ENCODE data around the gene SLC38A10. TPM values are rescaled to one million over a fixed set of nuclear protein-coding genes. Genes with fewer than 3 reads are reported as not detected.

Gene SLC38A10
- polyA plus RNA-seq, 4 donors: 48.4 to 107 (median 79.2) TPM

- WGBS, 3 donors: 17 to 32% (median 26%) methylated on average over 16 of the region's 16 CpGs
- peaks cover 0 to 9% (median 0%) of the 10 kb centered on the region in 3 donors for H3K4me1 ChIP-seq (ENCODE audit: control insufficient read depth in 3 of 3, insufficient read depth in 2 of 3, low read depth in 1 of 3, low read length in 2 of 3)
- no peak overlapping the region for H3K27ac ChIP-seq (ENCODE audit: low read depth in 1 of 3, low read length in 2 of 3)
- H3K36me3 ChIP-seq (ENCODE audit: control insufficient read depth in 3 of 3, insufficient read depth in 2 of 3, low read depth in 1 of 3, low read length in 3 of 3): peaks cover 2 to 56% (median 5%) of the 10 kb centered on the region in 3 donors
- no peak for FAIRE-seq
- peak; percentile 79 to 82 for DNase-seq
- H3K9me3 ChIP-seq (ENCODE audit: control insufficient read depth in 2 of 2, insufficient read depth in 1 of 2, low read depth in 1 of 2, low read length in 1 of 2): no peaks in the 10 kb centered on the region
- H3K4me3 ChIP-seq (ENCODE audit: low read depth in 1 of 3, low read length in 3 of 3): no peak overlapping the region
- no peaks in the 10 kb centered on the region for H3K27me3 ChIP-seq (ENCODE audit: control insufficient read depth in 3 of 3, insufficient read depth in 3 of 3, low read length in 3 of 3)
Measured at GRCh38 chr17:81291662-81292061, 3.4 kb downstream of the SLC38A10 start.

GRCh38 chr17:81290230-81290629 is 4.9 kb downstream of the SLC38A10 start:
- H3K27ac ChIP-seq (ENCODE audit: low read depth in 1 of 3, low read length in 2 of 3): no peak overlapping the region
- DNase-seq (no peak), FAIRE-seq (no peak)
- 94 to 97% (median 95%) methylated on average over 5 of the region's 5 CpGs for WGBS, 3 donors
- H3K4me3 ChIP-seq (ENCODE audit: low read depth in 1 of 3, low read length in 3 of 3): no peak overlapping the region
- no peaks in the 10 kb centered on the region for H3K27me3 ChIP-seq (ENCODE audit: control insufficient read depth in 3 of 3, insufficient read depth in 3 of 3, low read length in 3 of 3)
- peaks cover 2 to 71% (median 5%) of the 10 kb centered on the region in 3 donors for H3K36me3 ChIP-seq (ENCODE audit: control insufficient read depth in 3 of 3, insufficient read depth in 2 of 3, low read depth in 1 of 3, low read length in 3 of 3)
- no peaks in the 10 kb centered on the region for H3K9me3 ChIP-seq (ENCODE audit: control insufficient read depth in 2 of 2, insufficient read depth in 1 of 2, low read depth in 1 of 2, low read length in 1 of 2)
- peaks cover 0 to 5% (median 4%) of the 10 kb centered on the region in 3 donors for H3K4me1 ChIP-seq (ENCODE audit: control insufficient read depth in 3 of 3, insufficient read depth in 2 of 3, low read depth in 1 of 3, low read length in 2 of 3)

GRCh38 chr17:81289627-81290026 is 5.5 kb downstream of the SLC38A10 start:
- H3K36me3 ChIP-seq (ENCODE audit: control insufficient read depth in 3 of 3, insufficient read depth in 2 of 3, low read depth in 1 of 3, low read length in 3 of 3): peaks cover 4 to 77% (median 5%) of the 10 kb centered on the region in 3 donors
- 94 to 97% (median 96%) methylated on average over 21 of the region's 21 CpGs for WGBS, 3 donors

GRCh38 chr17:81288715-81289114 is 6.4 kb downstream of the SLC38A10 start:
- Histone ChIP-seq H3K4me1 (ENCODE audit: control insufficient read depth in 3 of 3, insufficient read depth in 2 of 3, low read depth in 1 of 3, low read length in 2 of 3) (peaks cover 0 to 5% (median 4%) of the 10 kb centered on the region in 3 donors), H3K27me3 (ENCODE audit: control insufficient read depth in 3 of 3, insufficient read depth in 3 of 3, low read length in 3 of 3) (no peaks in the 10 kb centered on the region), H3K36me3 (ENCODE audit: control insufficient read depth in 3 of 3, insufficient read depth in 2 of 3, low read depth in 1 of 3, low read length in 3 of 3) (peaks cover 5 to 83% (median 6%) of the 10 kb centered on the region in 3 donors), H3K9me3 (ENCODE audit: control insufficient read depth in 2 of 2, insufficient read depth in 1 of 2, low read depth in 1 of 2, low read length in 1 of 2) (no peaks in the 10 kb centered on the region), H3K27ac (ENCODE audit: low read depth in 1 of 3, low read length in 2 of 3) (no peak overlapping the region), H3K4me3 (ENCODE audit: low read depth in 1 of 3, low read length in 3 of 3) (no peak overlapping the region)
- FAIRE-seq (no peak), DNase-seq (no peak)
- 88 to 97% (median 89%) methylated on average over 8 of the region's 8 CpGs for WGBS, 3 donors

More at GRCh38 chr17:81289627-81290026, 5.5 kb downstream of the SLC38A10 start:
- Histone ChIP-seq H3K4me3 (ENCODE audit: low read depth in 1 of 3, low read length in 3 of 3) (no peak overlapping the region), H3K4me1 (ENCODE audit: control insufficient read depth in 3 of 3, insufficient read depth in 2 of 3, low read depth in 1 of 3, low read length in 2 of 3) (peaks cover 0 to 5% (median 4%) of the 10 kb centered on the region in 3 donors), H3K27ac (ENCODE audit: low read depth in 1 of 3, low read length in 2 of 3) (no peak overlapping the region), H3K9me3 (ENCODE audit: control insufficient read depth in 2 of 2, insufficient read depth in 1 of 2, low read depth in 1 of 2, low read length in 1 of 2) (no peaks in the 10 kb centered on the region), H3K27me3 (ENCODE audit: control insufficient read depth in 3 of 3, insufficient read depth in 3 of 3, low read length in 3 of 3) (no peaks in the 10 kb centered on the region)
- FAIRE-seq (no peak), DNase-seq (no peak)

GRCh38 chr17:81287741-81288430 is 7.2 kb downstream of the SLC38A10 start:
- Histone ChIP-seq H3K36me3 (ENCODE audit: control insufficient read depth in 3 of 3, insufficient read depth in 2 of 3, low read depth in 1 of 3, low read length in 3 of 3) (peaks cover 6 to 85% (median 8%) of the 10 kb centered on the region in 3 donors), H3K27ac (ENCODE audit: low read depth in 1 of 3, low read length in 2 of 3) (no peak overlapping the region), H3K4me1 (ENCODE audit: control insufficient read depth in 3 of 3, insufficient read depth in 2 of 3, low read depth in 1 of 3, low read length in 2 of 3) (peaks cover 0 to 5% (median 4%) of the 10 kb centered on the region in 3 donors), H3K27me3 (ENCODE audit: control insufficient read depth in 3 of 3, insufficient read depth in 3 of 3, low read length in 3 of 3) (no peaks in the 10 kb centered on the region), H3K9me3 (ENCODE audit: control insufficient read depth in 2 of 2, insufficient read depth in 1 of 2, low read depth in 1 of 2, low read length in 1 of 2) (no peaks in the 10 kb centered on the region), H3K4me3 (ENCODE audit: low read depth in 1 of 3, low read length in 3 of 3) (no peak overlapping the region)
- DNase-seq (no peak), FAIRE-seq (no peak)
- WGBS, 3 donors: 79 to 89% (median 85%) methylated on average over 16 of the region's 16 CpGs

- H3K27me3 ChIP-seq (ENCODE audit: control insufficient read depth in 3 of 3, insufficient read depth in 3 of 3, low read length in 3 of 3): no peaks in the 10 kb centered on the region
- H3K27ac ChIP-seq (ENCODE audit: low read depth in 1 of 3, low read length in 2 of 3): no peak overlapping the region
- FAIRE-seq (no peak), DNase-seq (no peak)
- H3K4me3 ChIP-seq (ENCODE audit: low read depth in 1 of 3, low read length in 3 of 3): no peak overlapping the region
- peaks cover 6 to 89% (median 8%) of the 10 kb centered on the region in 3 donors for H3K36me3 ChIP-seq (ENCODE audit: control insufficient read depth in 3 of 3, insufficient read depth in 2 of 3, low read depth in 1 of 3, low read length in 3 of 3)
- peaks cover 0 to 5% (median 4%) of the 10 kb centered on the region in 3 donors for H3K4me1 ChIP-seq (ENCODE audit: control insufficient read depth in 3 of 3, insufficient read depth in 2 of 3, low read depth in 1 of 3, low read length in 2 of 3)
- WGBS, 3 donors: 89 to 94% (median 92%) methylated on average over 21 of the region's 21 CpGs
- no peaks in the 10 kb centered on the region for H3K9me3 ChIP-seq (ENCODE audit: control insufficient read depth in 2 of 2, insufficient read depth in 1 of 2, low read depth in 1 of 2, low read length in 1 of 2)
Measured at GRCh38 chr17:81287152-81287551, 8.0 kb downstream of the SLC38A10 start.

- 90 to 96% (median 91%) methylated on average over 23 of the region's 23 CpGs for WGBS, 3 donors
- H3K36me3 ChIP-seq (ENCODE audit: control insufficient read depth in 3 of 3, insufficient read depth in 2 of 3, low read depth in 1 of 3, low read length in 3 of 3): peaks cover 8 to 93% (median 9%) of the 10 kb centered on the region in 3 donors
- H3K27me3 ChIP-seq (ENCODE audit: control insufficient read depth in 3 of 3, insufficient read depth in 3 of 3, low read length in 3 of 3): no peaks in the 10 kb centered on the region
- no peak overlapping the region for H3K4me3 ChIP-seq (ENCODE audit: low read depth in 1 of 3, low read length in 3 of 3)
- H3K4me1 ChIP-seq (ENCODE audit: control insufficient read depth in 3 of 3, insufficient read depth in 2 of 3, low read depth in 1 of 3, low read length in 2 of 3): peaks cover 0 to 4% (median 3%) of the 10 kb centered on the region in 3 donors
- no peak for DNase-seq
- no peaks in the 10 kb centered on the region for H3K9me3 ChIP-seq (ENCODE audit: control insufficient read depth in 2 of 2, insufficient read depth in 1 of 2, low read depth in 1 of 2, low read length in 1 of 2)
- H3K27ac ChIP-seq (ENCODE audit: low read depth in 1 of 3, low read length in 2 of 3): peak overlapping the region in 2 of 3 donors; percentile 48 to 80
- no peak for FAIRE-seq
Measured at GRCh38 chr17:81286491-81287145, 8.5 kb downstream of the SLC38A10 start.

- DNase-seq (no peak), FAIRE-seq (no peak)
- 69 to 82% (median 82%) methylated on average over 12 of the region's 12 CpGs for WGBS, 3 donors
- peak overlapping the region in 2 of 3 donors; percentile 48 to 80 for H3K27ac ChIP-seq (ENCODE audit: low read depth in 1 of 3, low read length in 2 of 3)
- no peaks in the 10 kb centered on the region for H3K9me3 ChIP-seq (ENCODE audit: control insufficient read depth in 2 of 2, insufficient read depth in 1 of 2, low read depth in 1 of 2, low read length in 1 of 2)
- no peaks in the 10 kb centered on the region for H3K27me3 ChIP-seq (ENCODE audit: control insufficient read depth in 3 of 3, insufficient read depth in 3 of 3, low read length in 3 of 3)
- no peak overlapping the region for H3K4me3 ChIP-seq (ENCODE audit: low read depth in 1 of 3, low read length in 3 of 3)
- peaks cover 0 to 4% (median 0%) of the 10 kb centered on the region in 3 donors for H3K4me1 ChIP-seq (ENCODE audit: control insufficient read depth in 3 of 3, insufficient read depth in 2 of 3, low read depth in 1 of 3, low read length in 2 of 3)
- peaks cover 8 to 93% (median 9%) of the 10 kb centered on the region in 3 donors for H3K36me3 ChIP-seq (ENCODE audit: control insufficient read depth in 3 of 3, insufficient read depth in 2 of 3, low read depth in 1 of 3, low read length in 3 of 3)
Measured at GRCh38 chr17:81285894-81286293, 9.2 kb downstream of the SLC38A10 start.
